BLaER1 treated with 17β-estradiol and CSF1 and Interleukin-3, amounts not matched to agents 10 nM and 100 nM (cell line): ENCODE data around the gene ZSCAN10.

Experiments used
- H3K27ac ChIP-seq, 11 experiments: shearing (Covaris generic); formaldehyde crosslinking; 2 replicates each; pipeline ENCODE4 v1.8.1; 2022
- H3K27me3 ChIP-seq, 11 experiments: shearing (Covaris generic); formaldehyde crosslinking; 2 replicates each; pipeline ENCODE4 v1.8.1; 2022
- H3K36me3 ChIP-seq, 11 experiments: shearing (Covaris generic); formaldehyde crosslinking; 2 replicates each; pipeline ENCODE4 v1.8.1; 2022
- H3K4me1 ChIP-seq, 10 experiments: shearing (Covaris generic); formaldehyde crosslinking; 2 replicates each; pipeline ENCODE4 v1.8.1; 2022
- H3K4me2 ChIP-seq, 11 experiments: shearing (Covaris generic); formaldehyde crosslinking; 2 replicates each; pipeline ENCODE4 v1.8.1; 2022
- H3K4me3 ChIP-seq, 10 experiments: shearing (Covaris generic); formaldehyde crosslinking; 2 replicates each; pipeline ENCODE4 v1.8.1; 2022
- H3K9ac ChIP-seq, 11 experiments: shearing (Covaris generic); formaldehyde crosslinking; 2 replicates each; pipeline ENCODE4 v1.8.1; 2022
- H3K9me3 ChIP-seq, 11 experiments: shearing (Covaris generic); formaldehyde crosslinking; replicated peaks in 1 of 11; 2 replicates each; pipeline ENCODE4 v1.8.1; 2022
- H4K20me1 ChIP-seq, 11 experiments: shearing (Covaris generic); formaldehyde crosslinking; 2 replicates each; pipeline ENCODE4 v1.8.1; 2022
- Cebpa-rat ChIP-seq, 11 experiments: shearing (Covaris generic); IDR thresholded peaks; 2 replicates each; pipeline ENCODE4 v1.8.1; 2022

The ZSCAN10 gene

DNA sequence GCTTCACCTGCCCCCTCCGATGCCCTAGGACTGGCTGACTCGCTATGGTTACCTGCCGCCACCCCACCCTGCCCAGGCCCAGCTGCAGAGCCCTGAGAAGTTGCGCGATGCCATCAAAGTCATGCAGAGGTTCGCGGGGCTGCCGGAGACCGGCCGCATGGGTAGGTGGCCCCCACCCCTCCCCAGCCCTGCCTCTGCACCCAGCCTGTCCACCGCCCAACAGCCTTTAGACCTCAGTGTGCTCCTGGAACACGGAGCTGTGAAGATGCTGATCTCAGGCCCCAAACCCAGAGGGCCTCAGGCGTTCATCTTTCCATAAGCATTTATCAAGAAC is 51.7 kb downstream of the ZSCAN10 start:
- Histone ChIP-seq H3K27me3 (peaks cover 81 to 91% (median 85%) of the 10 kb centered on the region in 11 experiments), H3K4me3 (peak overlapping the region in 2 of 10 experiments; percentile 66 to 71; a peak in 1 of 20 replicates), H3K9me3 (no peaks in the 10 kb centered on the region), H3K27ac (peak overlapping the region in 1 of 11 experiments; percentile 61; a peak in 1 of 22 replicates), H3K4me1 (peaks cover 47 to 81% (median 68%) of the 10 kb centered on the region in 10 experiments), H3K9ac (no peak overlapping the region), H3K4me2 (peak overlapping the region in 9 of 11 experiments; percentile 97 to 100 (median 99); a peak in 8 of 22 replicates), H4K20me1 (peaks cover 0 to 29% (median 5%) of the 10 kb centered on the region in 11 experiments; a peak in 8 of 22 replicates), H3K36me3 (peaks cover 0 to 8% (median 0%) of the 10 kb centered on the region in 11 experiments; a peak in 1 of 22 replicates)
- no peak for TF ChIP-seq Cebpa-rat (IDR thresholded peaks at IDR 0.05)

DNA sequence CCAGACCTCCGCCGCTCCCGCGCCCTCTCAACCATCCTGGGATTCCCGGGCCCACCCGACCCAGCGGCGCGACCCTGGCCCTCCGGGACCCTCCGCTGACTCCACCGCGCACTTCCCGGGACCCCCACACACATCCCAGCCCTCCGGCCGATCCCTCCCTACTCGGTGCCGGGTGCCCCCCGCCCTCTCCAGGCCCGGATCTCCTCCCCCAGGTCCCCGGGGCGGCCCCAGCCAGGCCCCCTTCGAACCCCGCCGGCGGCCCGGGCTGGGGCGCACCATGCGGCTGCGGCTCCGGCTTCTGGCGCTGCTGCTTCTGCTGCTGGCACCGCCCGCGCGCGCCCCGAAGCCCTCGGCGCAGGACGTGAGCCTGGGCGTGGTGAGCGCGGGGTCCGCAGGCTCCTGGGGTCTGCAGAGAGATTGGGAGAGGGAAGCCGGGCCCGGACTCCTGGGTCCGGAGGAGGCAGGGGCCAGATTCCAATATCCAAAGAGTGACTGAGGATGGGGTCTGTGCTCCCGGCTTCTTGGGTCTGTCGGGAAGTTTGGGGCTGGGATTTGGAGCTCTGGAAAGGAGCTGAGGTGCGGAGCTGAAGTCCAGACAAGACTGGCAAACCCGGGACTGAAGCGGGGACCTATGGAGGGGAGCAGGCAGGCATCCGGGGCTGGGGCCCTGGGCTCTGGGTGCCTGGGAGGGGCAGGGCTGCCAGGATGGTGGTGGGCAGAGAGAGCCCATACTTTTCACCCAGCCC is 52.3 kb downstream of the ZSCAN10 start:
- H3K4me2 ChIP-seq: peak overlapping the region; percentile 97 to 100 (median 99)
- peak overlapping the region; percentile 52 to 75 (median 62); a peak in 19 of 20 replicates for H3K4me3 ChIP-seq
- peaks cover 0 to 29% (median 5%) of the 10 kb centered on the region in 11 experiments; a peak in 8 of 22 replicates for H4K20me1 ChIP-seq
- peaks cover 86 to 97% (median 91%) of the 10 kb centered on the region in 11 experiments for H3K27me3 ChIP-seq
- H3K36me3 ChIP-seq: peaks cover 0 to 7% (median 0%) of the 10 kb centered on the region in 11 experiments; a peak in 1 of 22 replicates
- H3K27ac ChIP-seq: peak overlapping the region in 3 of 11 experiments; percentile 25 to 61 (median 41); a peak in 4 of 22 replicates
- peak overlapping the region in 10 of 11 experiments; percentile 39 to 75 (median 69); a peak in 13 of 22 replicates for H3K9ac ChIP-seq
- H3K4me1 ChIP-seq: peaks cover 42 to 77% (median 63%) of the 10 kb centered on the region in 10 experiments
- TF ChIP-seq Cebpa-rat (IDR thresholded peaks at IDR 0.05): no peak
- H3K9me3 ChIP-seq: no peaks in the 10 kb centered on the region

DNA sequence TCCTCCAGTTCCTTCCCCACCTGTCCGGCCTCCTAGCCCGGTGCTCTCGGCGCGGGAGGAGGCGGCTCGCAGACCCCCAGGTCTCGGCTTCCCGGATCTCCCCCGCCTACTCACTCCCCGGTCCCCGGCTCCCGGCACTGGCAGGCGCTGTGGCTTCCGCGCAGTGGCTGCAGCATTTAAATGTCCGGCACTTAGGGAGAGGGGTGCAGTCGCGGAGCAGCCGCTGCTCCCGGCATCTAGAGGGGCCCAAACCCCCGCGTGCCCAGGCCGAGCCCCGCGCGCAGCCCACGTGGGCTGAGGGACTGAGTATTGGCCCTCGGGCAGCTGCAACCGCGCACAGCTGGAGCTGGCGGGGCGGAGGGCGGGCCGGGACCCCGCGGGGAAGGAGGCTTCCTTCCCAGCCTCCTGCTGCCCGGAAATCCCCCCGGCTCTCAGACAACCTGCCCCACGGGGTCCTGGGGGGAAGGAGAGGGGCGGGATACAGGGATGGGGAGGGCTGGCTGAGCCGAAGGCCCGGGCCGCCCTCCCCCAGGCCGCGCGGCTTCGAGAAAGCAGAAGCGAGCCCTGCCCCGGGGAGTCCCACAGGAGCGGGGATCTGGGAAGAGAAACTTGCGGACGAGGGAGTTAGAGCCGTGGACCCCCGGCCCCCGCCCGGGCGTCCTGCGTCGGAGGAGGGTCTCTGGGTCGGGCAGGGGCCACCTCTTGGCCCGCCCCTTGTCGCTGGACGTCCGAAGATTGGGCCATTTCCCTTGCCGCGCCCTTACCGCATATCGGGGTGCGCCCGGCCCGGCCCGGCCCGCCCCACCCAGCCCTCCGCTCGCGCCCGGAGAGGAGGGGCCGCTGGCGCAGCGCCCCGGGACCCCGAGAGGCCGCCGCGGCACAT is 53.1 kb downstream of the ZSCAN10 start, which contains the start of gene MMP25:
Gene MMP25 (plus strand): TSS at position 804 of the 883 bp plus-strand sequence. CDS start 357 bp downstream, outside the sequence.
- Histone ChIP-seq H3K9me3 (no peaks in the 10 kb centered on the region), H3K4me1 (peaks cover 34 to 69% (median 54%) of the 10 kb centered on the region in 10 experiments), H3K4me3 (peak within 1 kb of the TSS; percentile 52 to 75 (median 62)), H3K4me2 (peak within 1 kb of the TSS; percentile 97 to 100 (median 99)), H3K36me3 (no peaks in the 10 kb centered on the region), H3K27ac (peak within 1 kb of the TSS in 9 of 11 experiments; percentile 25 to 62 (median 52); a peak in 15 of 22 replicates), H4K20me1 (peaks cover 0 to 29% (median 5%) of the 10 kb centered on the region in 11 experiments; a peak in 8 of 22 replicates), H3K27me3 (peaks cover 91 to 100% (median 99%) of the 10 kb centered on the region in 11 experiments), H3K9ac (peak within 1 kb of the TSS; percentile 39 to 75 (median 69); a peak in 20 of 22 replicates)
- TF ChIP-seq Cebpa-rat (IDR thresholded peaks at IDR 0.05): no peak

DNA sequence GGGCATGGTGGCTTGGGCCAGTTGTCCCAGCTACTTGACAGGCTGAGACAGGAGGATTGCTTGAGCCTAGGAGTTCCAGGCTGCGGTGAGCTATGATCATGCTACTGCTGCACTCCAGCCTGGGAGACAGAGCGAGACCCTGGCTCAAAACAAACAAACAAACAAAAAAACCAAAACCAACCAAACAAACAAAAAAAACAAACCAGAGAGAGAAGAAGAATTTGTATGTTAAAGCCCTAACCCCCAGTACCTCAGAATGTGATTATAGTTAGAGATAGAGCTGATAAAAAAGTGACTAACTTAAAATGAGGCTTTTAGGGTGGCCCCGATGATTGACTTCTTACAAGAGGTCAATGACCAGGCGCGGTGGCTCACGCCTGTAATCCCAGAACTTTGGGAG is 54.4 kb downstream of the ZSCAN10 start:
- Histone ChIP-seq H3K9me3 (no peaks in the 10 kb centered on the region), H3K4me2 (peak overlapping the region; percentile 97 to 100 (median 99); a peak in 20 of 22 replicates), H3K27me3 (peaks cover 89 to 100% (median 100%) of the 10 kb centered on the region in 11 experiments), H3K4me3 (peak overlapping the region in 7 of 10 experiments; percentile 61 to 75 (median 63); a peak in 7 of 20 replicates), H4K20me1 (peaks cover 0 to 29% (median 5%) of the 10 kb centered on the region in 11 experiments; a peak in 8 of 22 replicates), H3K27ac (no peak overlapping the region), H3K9ac (no peak overlapping the region), H3K36me3 (no peaks in the 10 kb centered on the region), H3K4me1 (peaks cover 22 to 56% (median 42%) of the 10 kb centered on the region in 10 experiments)
- TF ChIP-seq Cebpa-rat (IDR thresholded peaks at IDR 0.05): no peak

DNA sequence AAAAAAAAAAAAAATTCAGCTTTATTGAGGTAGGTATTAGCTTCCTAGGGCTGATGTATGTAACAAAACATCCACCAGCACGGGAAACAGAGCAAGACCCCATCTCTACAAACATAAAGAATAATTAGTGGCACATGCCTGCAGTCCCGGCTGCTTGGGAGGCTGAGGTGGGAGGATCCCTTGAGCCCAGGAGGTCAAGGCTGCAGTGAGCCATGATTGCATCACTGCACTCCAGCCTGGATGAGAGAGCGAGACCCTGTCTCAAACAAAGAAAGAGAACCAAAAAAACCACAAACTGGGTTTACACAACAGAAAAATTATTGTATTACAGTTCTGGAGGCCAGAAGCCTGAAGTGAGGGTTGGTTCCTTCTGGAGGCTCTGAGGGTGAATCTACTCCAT is 56.7 kb downstream of the ZSCAN10 start:
- Histone ChIP-seq H3K9ac (no peak overlapping the region), H3K4me3 (no peak overlapping the region), H3K9me3 (no peaks in the 10 kb centered on the region), H3K4me1 (peaks cover 13 to 36% (median 24%) of the 10 kb centered on the region in 10 experiments; a peak in 19 of 20 replicates), H3K36me3 (no peaks in the 10 kb centered on the region), H4K20me1 (peaks cover 0 to 26% (median 8%) of the 10 kb centered on the region in 11 experiments; a peak in 9 of 22 replicates), H3K27me3 (peaks cover 89 to 100% (median 100%) of the 10 kb centered on the region in 11 experiments), H3K4me2 (peak overlapping the region in 4 of 11 experiments; percentile 4 to 31 (median 14); a peak in 5 of 22 replicates), H3K27ac (no peak overlapping the region)
- peak in 1 of 11 experiments; percentile 37; a peak in 1 of 22 replicates for TF ChIP-seq Cebpa-rat (IDR thresholded peaks at IDR 0.05)

DNA sequence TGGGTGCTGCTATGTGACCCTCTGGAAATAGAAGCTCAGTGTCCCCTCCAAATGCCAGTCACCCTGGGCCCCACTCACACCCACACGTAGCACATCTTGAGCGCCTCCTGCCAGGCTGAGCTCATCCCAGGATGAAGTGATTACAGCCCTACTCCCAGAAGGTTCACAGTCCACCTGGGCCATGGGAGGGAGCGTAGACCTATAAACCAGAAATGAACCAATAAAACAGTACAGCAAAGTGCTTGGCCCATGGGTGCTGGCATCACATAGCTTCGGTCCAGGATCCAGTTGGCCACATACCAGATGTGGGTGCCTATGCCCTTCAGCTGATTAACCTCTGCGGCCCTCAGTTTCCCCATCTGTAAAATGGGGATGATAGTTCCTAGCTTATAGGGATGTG is 60.2 kb downstream of the ZSCAN10 start:
- H3K4me3 ChIP-seq: no peak overlapping the region
- no peak overlapping the region for H3K27ac ChIP-seq
- H3K9ac ChIP-seq: no peak overlapping the region
- no peaks in the 10 kb centered on the region for H3K9me3 ChIP-seq
- peaks cover 93 to 100% (median 100%) of the 10 kb centered on the region in 11 experiments for H3K27me3 ChIP-seq
- no peak for TF ChIP-seq Cebpa-rat (IDR thresholded peaks at IDR 0.05)
- no peaks in the 10 kb centered on the region for H3K36me3 ChIP-seq
- peaks cover 10 to 26% (median 13%) of the 10 kb centered on the region in 10 experiments; a peak in 18 of 20 replicates for H3K4me1 ChIP-seq
- no peak overlapping the region for H3K4me2 ChIP-seq
- H4K20me1 ChIP-seq: peaks cover 0 to 32% (median 7%) of the 10 kb centered on the region in 11 experiments; a peak in 11 of 22 replicates
